HL-60 (cell line): Measurements from ENCODE around the gene KRTAP10-1.

Source experiments
- DNase-seq, 2 experiments: peaks; one replicate each; pipeline ENCODE4 v3.0.0-alpha.2; 2010 to 2020; ENCODE audit warnings: low read depth in 1 of 2, low spot score in 1 of 2
- H3K27ac ChIP-seq: fragments of 250-450 bp; sonication (Bioruptor Pico); replicated peaks from 2 replicates; pipeline ENCODE4 v1.5.1; 2020; ENCODE audit warnings: mild to moderate bottlenecking, moderate library complexity
- H3K27me3 ChIP-seq: fragments of 250-450 bp; sonication (Bioruptor Pico); 2 replicates; pipeline ENCODE4 v1.5.1; 2021; ENCODE audit warnings: mild to moderate bottlenecking, moderate library complexity; ENCODE audit not compliant: insufficient read depth, poor library complexity, severe bottlenecking
- H3K4me3 ChIP-seq: replicated peaks from 2 replicates; pipeline ENCODE4 v1.5.1; 2011; ENCODE audit warnings: mild to moderate bottlenecking, control low read depth, low read length; ENCODE audit not compliant: insufficient read depth
- CTCF ChIP-seq: IDR thresholded peaks from one replicate; pipeline ENCODE4 v1.5.1; 2011; ENCODE audit warnings: low read length, control low read depth, inconsistent platforms; ENCODE audit not compliant: insufficient read depth
- GABPA ChIP-seq: IDR thresholded peaks from 2 replicates; pipeline ENCODE4 v1.6.1; 2012; ENCODE audit warnings: low read depth
- POLR2AphosphoS5 ChIP-seq: IDR thresholded peaks from 2 replicates; pipeline ENCODE4 v1.6.1; 2012; ENCODE audit warnings: low read depth
- REST ChIP-seq: IDR thresholded peaks from 2 replicates; pipeline ENCODE4 v1.6.1; 2012; ENCODE audit warnings: low read depth; ENCODE audit not compliant: insufficient replicate concordance
- SPI1 ChIP-seq: IDR thresholded peaks from 2 replicates; pipeline ENCODE4 v1.6.1; 2012; ENCODE audit warnings: low read depth, mild to moderate bottlenecking, borderline replicate concordance

The KRTAP10-1 gene

GRCh38 chr21:44556879-44557278, 16.9 kb upstream of the KRTAP10-1 start:
- H3K4me3 ChIP-seq: no peak overlapping the region
- H3K27ac ChIP-seq: no peak overlapping the region
- no peak for TF ChIP-seq REST
- TF ChIP-seq POLR2AphosphoS5: no peak
- TF ChIP-seq CTCF: no peak
- TF ChIP-seq GABPA: no peak
- no peak for TF ChIP-seq SPI1
- H3K27me3 ChIP-seq: peaks cover 23% of the 10 kb centered on the region
- no peak for DNase-seq

- DNase-seq: no peak
- Histone ChIP-seq H3K27me3 (peaks cover 22% of the 10 kb centered on the region), H3K27ac (no peak overlapping the region), H3K4me3 (no peak overlapping the region)
- TF ChIP-seq CTCF: no peak
- TF ChIP-seq POLR2AphosphoS5: no peak
- no peak for TF ChIP-seq REST
- no peak for TF ChIP-seq GABPA
- TF ChIP-seq SPI1: no peak
Observed at GRCh38 chr21:44555200-44555875, 15.3 kb upstream of the KRTAP10-1 start.

- H3K4me3 ChIP-seq: no peak overlapping the region
- DNase-seq: no peak
- TF ChIP-seq SPI1: no peak
- no peak for TF ChIP-seq POLR2AphosphoS5
- TF ChIP-seq GABPA: no peak
- TF ChIP-seq CTCF: no peak
- TF ChIP-seq REST: no peak
Observed at GRCh38 chr21:44552681-44553080, 12.7 kb upstream of the KRTAP10-1 start.

More at GRCh38 chr21:44552681-44553080, 12.7 kb upstream of the KRTAP10-1 start:
- Histone ChIP-seq H3K27me3 (peaks cover 22% of the 10 kb centered on the region), H3K27ac (no peak overlapping the region)
